ENCODE results near the gene CAMTA1. TPM values are rescaled to one million over a fixed set of nuclear protein-coding genes. Genes with fewer than 3 reads are reported as not detected.

CAMTA1 gene
- total RNA-seq, 4 donors from 2014 or later: 57.4 to 88.3 (median 62.1) TPM

GRCh38 chr1:7402548-7402850 lies 617.2 kb downstream of the CAMTA1 start:
- H3K4me3 ChIP-seq: no peak overlapping the region
- no peak for TF ChIP-seq POLR2A (IDR thresholded peaks at IDR 0.05)
- H3K27me3 ChIP-seq: no peaks in the 10 kb centered on the region
- H3K9me3 ChIP-seq: peaks cover 0 to 4% (median 0%) of the 10 kb centered on the region in 4 donors
- no peaks in the 10 kb centered on the region for H3K36me3 ChIP-seq
- DNase-seq: peak in 1 of 3 donors; percentile 5
- no peak overlapping the region for H3K27ac ChIP-seq
- no peaks in the 10 kb centered on the region for H3K4me1 ChIP-seq

- H3K4me1 ChIP-seq: no peaks in the 10 kb centered on the region
- no peak overlapping the region for H3K4me3 ChIP-seq
- TF ChIP-seq POLR2A (IDR thresholded peaks at IDR 0.05): no peak
- TF ChIP-seq CTCF (IDR thresholded peaks at IDR 0.05): no peak
- no peaks in the 10 kb centered on the region for H3K27me3 ChIP-seq
- no peaks in the 10 kb centered on the region for H3K36me3 ChIP-seq
- peaks cover 0 to 4% (median 0%) of the 10 kb centered on the region in 4 donors for H3K9me3 ChIP-seq
- no peak overlapping the region for H3K27ac ChIP-seq
- no peak for DNase-seq
These were observed 618.2 kb downstream of the CAMTA1 start for GRCh38 chr1:7403265-7404045.

GRCh38 chr1:7404046-7404742 lies 618.9 kb downstream of the CAMTA1 start:
- DNase-seq: peak in 2 of 3 donors; percentile 10 to 23

GRCh38 chr1:7405844-7406500 lies 620.7 kb downstream of the CAMTA1 start:
- TF ChIP-seq CTCF (IDR thresholded peaks at IDR 0.05) (no peak), POLR2A (IDR thresholded peaks at IDR 0.05) (no peak)
- Histone ChIP-seq H3K4me1 (no peaks in the 10 kb centered on the region), H3K36me3 (no peaks in the 10 kb centered on the region), H3K9me3 (no peaks in the 10 kb centered on the region), H3K27ac (no peak overlapping the region), H3K4me3 (no peak overlapping the region), H3K27me3 (no peaks in the 10 kb centered on the region)
- peak in 1 of 3 donors; percentile 23 for DNase-seq

More at GRCh38 chr1:7404046-7404742, 618.9 kb downstream of the CAMTA1 start:
- Histone ChIP-seq H3K9me3 (peaks cover 0 to 1% (median 0%) of the 10 kb centered on the region in 4 donors), H3K4me3 (no peak overlapping the region), H3K27ac (no peak overlapping the region), H3K4me1 (no peaks in the 10 kb centered on the region), H3K36me3 (no peaks in the 10 kb centered on the region), H3K27me3 (no peaks in the 10 kb centered on the region)
- TF ChIP-seq CTCF (IDR thresholded peaks at IDR 0.05) (no peak), POLR2A (IDR thresholded peaks at IDR 0.05) (no peak)

GRCh38 chr1:7406641-7407543 lies 621.6 kb downstream of the CAMTA1 start:
- DNase-seq: peak in 2 of 3 donors; percentile 12 to 43
- Histone ChIP-seq H3K4me1 (no peaks in the 10 kb centered on the region), H3K36me3 (no peaks in the 10 kb centered on the region), H3K27ac (no peak overlapping the region), H3K4me3 (no peak overlapping the region), H3K9me3 (no peaks in the 10 kb centered on the region), H3K27me3 (no peaks in the 10 kb centered on the region)
- TF ChIP-seq POLR2A (IDR thresholded peaks at IDR 0.05) (no peak), CTCF (IDR thresholded peaks at IDR 0.05) (no peak)
